Small intestine (tissue), 7 donors: ENCODE measurements around the gene SLC44A5. TPM values are rescaled to one million over a fixed set of nuclear protein-coding genes. Genes with fewer than 3 reads are reported as not detected.
"Not testable (repeated sequence)": the region's sequence is repeated elsewhere in the genome, so short reads cannot be mapped to it uniquely, and the experiment has no call there.

ENCODE experiments used
- DNase-seq, 2 donors: peaks; one replicate each; pipeline versions ENCODE4 v3.0.0 to v3.0.0-alpha.2; 2013
- FAIRE-seq: peaks from 2 replicates; lab custom pipeline; 2012; peaks lifted over from hg19 to GRCh38; lab: Jason Lieb, UNC
- H3K27ac ChIP-seq, 3 donors: one replicate each; pipeline ENCODE4 v1.5.1; 2013; ENCODE audit warnings: low read length in 2 of 3, mild to moderate bottlenecking in 2 of 3, control low read depth in 1 of 3, inconsistent platforms in 1 of 3, low read depth in 1 of 3, moderate library complexity in 1 of 3
- H3K27me3 ChIP-seq, 3 donors: one replicate each; pipeline ENCODE4 v1.6.1; 2013; ENCODE audit warnings: low read length in 3 of 3, inconsistent platforms in 1 of 3; ENCODE audit not compliant: control insufficient read depth in 3 of 3, insufficient read depth in 3 of 3
- H3K36me3 ChIP-seq, 3 donors: one replicate each; pipeline ENCODE4 v1.6.1; 2013; ENCODE audit warnings: low read length in 3 of 3, inconsistent platforms in 1 of 3, low read depth in 1 of 3, mild to moderate bottlenecking in 1 of 3, moderate library complexity in 1 of 3; ENCODE audit not compliant: control insufficient read depth in 3 of 3, insufficient read depth in 2 of 3
- H3K4me1 ChIP-seq, 3 donors: one replicate each; pipeline ENCODE4 v1.6.1; 2013; ENCODE audit warnings: low read length in 2 of 3, inconsistent platforms in 1 of 3, low read depth in 1 of 3, mild to moderate bottlenecking in 1 of 3, moderate library complexity in 1 of 3; ENCODE audit not compliant: control insufficient read depth in 3 of 3, insufficient read depth in 2 of 3
- H3K4me3 ChIP-seq, 3 donors: one replicate each; pipeline ENCODE4 v1.5.1; 2013; ENCODE audit warnings: low read length in 3 of 3, control low read depth in 1 of 3, inconsistent platforms in 1 of 3, low read depth in 1 of 3, mild to moderate bottlenecking in 1 of 3, moderate library complexity in 1 of 3
- H3K9me3 ChIP-seq, 2 donors: one replicate each; pipeline ENCODE4 v1.6.1; 2013; ENCODE audit warnings: low read depth in 1 of 2, low read length in 1 of 2; ENCODE audit not compliant: control insufficient read depth in 2 of 2, insufficient read depth in 1 of 2
- WGBS, 3 donors: extraction: QIAGEN DNeasy Blood & Tissue Kit; methylation state at CpG; one replicate each; pipeline ENCODE4 v1.1.7; 2013; 5-methylcytosine and 5-hydroxymethylcytosine counted together
- polyA plus RNA-seq, 4 donors: library from polyadenylated mRNA; stranded (reverse) in 3 of 4; unstranded in 1 of 4; fragments of 200-250 nt in 3 of 4; fragments of 120-200 nt in 1 of 4; gene quantifications; one replicate each; pipeline versions ENCODE4 v1.2.1 to v1.2.3, GENCODE V29; 2013
- donor health status: healthy with polysubstance abuse.
- donor health status: control.
- donor health status: control.
- donor health status: Bipolar disorder and iron deficiency.
- donor health status: healthy.

SLC44A5 gene
- polyA plus RNA-seq, 4 donors: 0.40 to 1.4 (median 1.1) TPM; not detected in 1

GRCh38 chr1:75502776-75503175, 108.1 kb downstream of the SLC44A5 start:
- no peaks in the 10 kb centered on the region for H3K36me3 ChIP-seq
- H3K27ac ChIP-seq: no peak overlapping the region
- no peaks in the 10 kb centered on the region for H3K4me1 ChIP-seq
- WGBS, 3 donors: 65 to 71% (median 67%) methylated on average over 5 of the region's 5 CpGs
- DNase-seq (no peak), FAIRE-seq (no peak)
- peaks cover 0 to 2% of the 10 kb centered on the region in 2 donors for H3K9me3 ChIP-seq
- H3K4me3 ChIP-seq: no peak overlapping the region
- peaks cover 0 to 2% (median 0%) of the 10 kb centered on the region in 3 donors for H3K27me3 ChIP-seq

- Histone ChIP-seq H3K4me3 (no peak overlapping the region), H3K27ac (no peak overlapping the region), H3K9me3 (peaks cover 0 to 2% of the 10 kb centered on the region in 2 donors), H3K36me3 (no peaks in the 10 kb centered on the region), H3K4me1 (no peaks in the 10 kb centered on the region), H3K27me3 (peaks cover 0 to 2% (median 0%) of the 10 kb centered on the region in 3 donors)
- WGBS, 3 donors: 68 to 79% (median 68%) methylated on average over 5 of the region's 5 CpGs
- DNase-seq: no peak
- FAIRE-seq: no peak
Measured at GRCh38 chr1:75501577-75502295, 109.2 kb downstream of the SLC44A5 start.

GRCh38 chr1:75492011-75492410, 118.9 kb downstream of the SLC44A5 start:
- Histone ChIP-seq H3K4me1 (no peaks in the 10 kb centered on the region), H3K9me3 (peaks cover 0 to 5% of the 10 kb centered on the region in 2 donors), H3K4me3 (no peak overlapping the region), H3K36me3 (no peaks in the 10 kb centered on the region), H3K27me3 (no peaks in the 10 kb centered on the region), H3K27ac (no peak overlapping the region)
- 27 to 48% (median 38%) methylated on average over 1 of the region's 1 CpG for WGBS, 3 donors
- peak in 1 of 2 donors; percentile 17 for DNase-seq
- no peak for FAIRE-seq

DNA sequence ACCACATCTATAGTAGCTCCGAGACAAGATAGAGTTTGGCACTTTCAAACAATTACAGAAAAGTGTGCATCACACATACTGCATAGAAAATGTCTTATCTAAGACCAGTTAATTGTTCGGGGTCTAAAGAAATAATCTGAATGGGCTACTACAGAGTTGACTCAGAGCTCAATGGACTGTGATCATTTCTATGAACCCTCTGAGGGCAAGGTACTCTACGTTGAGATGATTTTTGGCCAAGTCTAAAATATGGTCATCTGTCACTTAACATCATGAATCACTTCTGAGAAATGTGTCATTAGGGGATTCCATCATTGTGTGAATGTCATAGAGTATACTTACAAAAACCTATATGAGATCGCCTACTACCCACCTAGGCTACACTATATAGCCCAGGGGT, 123.5 kb downstream of the SLC44A5 start:
- 80 to 84% (median 80%) methylated on average over 4 of the region's 4 CpGs for WGBS, 3 donors
- FAIRE-seq: no peak

DNA sequence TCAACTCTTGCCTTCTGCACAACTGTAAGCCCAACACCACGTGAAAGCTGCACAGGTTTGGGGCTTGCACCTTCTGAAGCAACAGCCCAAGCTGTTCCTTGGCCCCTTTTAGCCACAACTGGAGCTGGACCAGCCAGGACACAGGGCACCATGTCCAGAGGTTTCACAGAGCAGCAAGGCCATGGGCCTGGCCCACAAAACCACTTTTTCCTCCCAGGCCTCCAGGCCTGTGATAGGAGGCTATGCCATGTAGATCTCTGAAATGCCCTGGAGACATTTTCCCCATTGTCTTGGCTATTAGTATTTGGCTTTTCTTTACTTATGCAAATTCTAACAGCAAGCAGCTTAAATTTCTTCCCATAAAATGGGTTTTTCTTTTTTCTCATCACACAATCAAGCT, 126.1 kb downstream of the SLC44A5 start:
- DNase-seq (no peak), FAIRE-seq (no peak)
- H3K4me1 ChIP-seq: no peaks in the 10 kb centered on the region

More for the DNA sequence above, 123.5 kb downstream of the SLC44A5 start:
- Histone ChIP-seq H3K36me3 (no peaks in the 10 kb centered on the region), H3K9me3 (peaks cover 0 to 6% of the 10 kb centered on the region in 2 donors), H3K4me3 (no peak overlapping the region), H3K27ac (no peak overlapping the region), H3K27me3 (no peaks in the 10 kb centered on the region), H3K4me1 (no peaks in the 10 kb centered on the region)
- DNase-seq: no peak

DNA sequence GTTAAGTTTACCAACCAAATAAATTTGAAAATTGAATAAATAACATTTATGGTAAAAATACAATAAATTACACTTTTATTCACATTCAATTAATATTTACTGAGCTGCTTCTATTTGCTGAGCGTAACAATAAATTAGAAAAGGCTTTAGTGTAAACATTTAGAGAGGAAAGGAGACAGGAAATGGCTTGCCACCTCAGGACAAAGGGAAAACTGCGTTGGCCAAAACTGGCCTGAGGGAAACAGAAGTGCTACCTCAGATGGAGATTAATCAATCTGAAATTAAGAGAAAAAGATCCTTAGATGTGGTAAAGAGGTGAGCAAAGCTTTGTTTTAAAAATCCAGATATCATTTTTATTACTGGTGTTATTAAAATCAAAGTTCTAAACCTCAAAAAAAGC, 128.0 kb downstream of the SLC44A5 start:
- Histone ChIP-seq H3K4me3 (no peak overlapping the region), H3K9me3 (peaks cover 0 to 6% of the 10 kb centered on the region in 2 donors), H3K36me3 (no peaks in the 10 kb centered on the region), H3K27ac (no peak overlapping the region), H3K27me3 (no peaks in the 10 kb centered on the region), H3K4me1 (no peaks in the 10 kb centered on the region)
- FAIRE-seq (no peak), DNase-seq (no peak)
- WGBS, 3 donors: 34 to 78% (median 64%) methylated on average over 2 of the region's 2 CpGs

More for the DNA sequence above, 126.1 kb downstream of the SLC44A5 start:
- WGBS, 3 donors: 13 to 25% (median 14%) methylated on average over 1 of the region's 1 CpG
- Histone ChIP-seq H3K27me3 (no peaks in the 10 kb centered on the region), H3K27ac (no peak overlapping the region), H3K4me3 (no peak overlapping the region), H3K36me3 (no peaks in the 10 kb centered on the region), H3K9me3 (peaks cover 0 to 6% of the 10 kb centered on the region in 2 donors)

GRCh38 chr1:75476486-75476885, 134.4 kb downstream of the SLC44A5 start:
- WGBS, 3 donors: 79 to 91% (median 89%) methylated on average over 9 to 12 of the region's 12 CpGs
- not testable (repeated sequence) for H3K36me3 ChIP-seq, H3K9me3 ChIP-seq, DNase-seq, H3K4me3 ChIP-seq, H3K27ac ChIP-seq, FAIRE-seq, H3K27me3 ChIP-seq, H3K4me1 ChIP-seq

GRCh38 chr1:75475696-75476095, 135.2 kb downstream of the SLC44A5 start:
- Histone ChIP-seq H3K4me1 (no peaks in the 10 kb centered on the region), H3K27me3 (no peaks in the 10 kb centered on the region), H3K27ac (no peak overlapping the region), H3K9me3 (no peaks in the 10 kb centered on the region), H3K36me3 (no peaks in the 10 kb centered on the region), H3K4me3 (no peak overlapping the region)
- DNase-seq (no peak), FAIRE-seq (no peak)
- WGBS, 3 donors: 87 to 91% (median 88%) methylated on average over 4 of the region's 4 CpGs
